ENCODE data around the gene SEC14L2. TPM values are rescaled to one million over a fixed set of nuclear protein-coding genes. Genes with fewer than 3 reads are reported as not detected.

Gene SEC14L2
- total and polyA plus RNA-seq, 2 experiments from 2014 or later, result 2.5 to 4.2 TPM

DNA sequence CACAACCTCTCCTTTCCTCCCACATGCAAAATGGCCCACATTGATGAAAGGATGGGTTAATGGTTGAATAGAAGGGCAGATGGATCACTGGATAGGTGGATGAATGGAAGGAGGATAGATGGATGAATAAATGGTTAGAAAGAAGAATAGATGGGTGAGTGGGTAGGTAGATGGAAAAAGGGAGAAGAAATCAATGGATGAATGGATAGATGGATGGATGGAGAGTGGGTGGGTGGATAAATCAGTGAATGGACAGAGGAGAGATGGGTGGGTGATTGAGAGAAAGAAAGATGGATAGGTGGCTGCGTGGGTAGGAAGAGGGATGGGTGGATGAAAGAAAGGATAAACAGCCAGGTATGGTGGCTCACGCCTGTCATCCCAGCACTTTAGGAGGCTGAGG is 73.8 kb downstream of the SEC14L2 start (continued):
- no peak for TF ChIP-seq ZNF462 (CRISPR knock-in tag; IDR thresholded peaks at IDR 0.05)

DNA sequence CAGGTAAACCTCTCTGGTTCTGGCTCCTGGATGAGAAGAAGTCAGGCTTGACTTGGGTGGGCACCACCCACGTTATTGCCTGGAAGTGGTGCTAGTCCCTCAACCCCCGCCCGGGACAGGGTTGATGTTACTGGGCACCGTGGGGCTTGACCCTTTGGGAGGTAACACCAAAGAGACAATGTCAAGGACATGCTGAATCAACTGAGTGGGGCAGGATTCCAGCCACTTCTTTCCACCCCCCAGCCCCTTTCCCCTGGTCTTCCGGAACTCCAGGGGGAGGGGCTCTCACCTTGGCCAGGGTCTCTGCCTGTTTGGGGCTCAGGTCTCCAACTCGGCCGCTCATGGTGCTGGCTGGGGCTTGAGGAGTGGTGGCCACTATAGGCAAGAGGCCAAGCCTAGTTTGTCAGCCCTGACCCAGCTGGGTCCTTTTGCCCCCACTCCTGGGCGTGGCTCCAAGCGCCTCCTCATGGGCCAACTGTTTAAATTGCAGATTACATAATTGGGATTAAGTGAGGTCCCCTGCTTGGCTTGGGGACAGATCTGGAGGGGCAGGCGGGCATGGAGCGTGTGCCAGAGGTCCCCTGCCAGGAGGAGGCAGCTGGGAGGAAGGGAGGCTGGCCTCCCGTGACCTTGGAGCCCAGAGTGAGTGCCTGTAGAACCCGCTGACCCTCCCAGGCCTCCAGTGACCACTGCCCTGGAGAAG is 74.9 kb downstream of the SEC14L2 start, which contains the start of gene SEC14L3:
Gene SEC14L3, minus strand, starts transcription at position 402 of the 703 bp plus-strand sequence. Its CDS starts 59 bp downstream, at position 343.
- Mint-ChIP-seq H3K27ac (no peak within 1 kb of the TSS), H3K36me3 (ENCODE audit: low read depth) (no peaks in the 10 kb centered on the region), H3K4me3 (no peak within 1 kb of the TSS), H3K9me3 (no peaks in the 10 kb centered on the region), H3K27me3 (ENCODE audit: insufficient read depth, low read depth, poor library complexity) (peaks cover 3% of the 10 kb centered on the region), H3K4me1 (peaks cover 4% of the 10 kb centered on the region; the same call in 1 of the 3 replicates)
- DNase-seq (ENCODE audit: low spot score) (no peak), ATAC-seq (no peak)
- Histone ChIP-seq H3K27me3 (ENCODE audit: insufficient read depth) (no peaks in the 10 kb centered on the region), H3K27ac (ENCODE audit: low read depth) (no peak within 1 kb of the TSS), H3K36me3 (ENCODE audit: insufficient read depth) (no peaks in the 10 kb centered on the region), H3K9me2 (ENCODE audit: insufficient read depth) (no peaks in the 10 kb centered on the region), H3K4me1 (ENCODE audit: insufficient read depth) (no peaks in the 10 kb centered on the region), H3K4me2 (no peak within 1 kb of the TSS), H3K4me3 (no peak within 1 kb of the TSS), H3K79me2 (replicated peaks; ENCODE audit: insufficient read depth) (no peaks in the 10 kb centered on the region), H3F3A (replicated peaks; ENCODE audit: low read depth) (no peaks in the 10 kb centered on the region), H2AFZ (no peak within 1 kb of the TSS), H4K20me1 (replicated peaks; ENCODE audit: insufficient read depth) (no peaks in the 10 kb centered on the region)
- TF ChIP-seq REST (IDR thresholded peaks at IDR 0.05; ENCODE audit: unreplicated experiment) (no peak), ZNF331 (CRISPR knock-in tag; IDR thresholded peaks at IDR 0.05; ENCODE audit: low read depth) (no peak), JUNB (IDR thresholded peaks at IDR 0.05; ENCODE audit: unreplicated experiment) (no peak), ETS1 (IDR thresholded peaks at IDR 0.05) (no peak), STAT1 (IDR thresholded peaks at IDR 0.05; ENCODE audit: unreplicated experiment) (no peak), CTCF (conservative IDR thresholded peaks at IDR 0.05; ENCODE audit: low read depth in 2 of 2) (no peak), EZH2phosphoT487 (IDR thresholded peaks at IDR 0.05; ENCODE audit: unreplicated experiment) (no peak), CREB1 (CRISPR knock-in tag; IDR thresholded peaks at IDR 0.05; ENCODE audit: low read depth) (no peak), POLR2AphosphoS5 (IDR thresholded peaks at IDR 0.05; ENCODE audit: low read depth) (no peak)
